Chondrocyte (in vitro differentiated cells): ENCODE measurements around the gene ZNF157. TPM values are rescaled to one million over a fixed set of nuclear protein-coding genes. Genes with fewer than 3 reads are reported as not detected.

Experiments
- DNase-seq: peaks from one replicate; pipeline ENCODE4 v3.0.0; 2021; ENCODE audit warnings: mixed read lengths, low spot score
- H3K27ac Mint-ChIP-seq: one replicate; pipeline ENCODE4 v1.8.0; 2021; ENCODE audit warnings: mild to moderate bottlenecking, moderate library complexity, mixed read lengths; ENCODE audit not compliant: unreplicated experiment
- H3K27me3 Mint-ChIP-seq: 2 replicates; pipeline ENCODE4 v1.8.0; 2021; ENCODE audit warnings: low read depth, mixed read lengths
- H3K36me3 Mint-ChIP-seq: 2 replicates; pipeline ENCODE4 v1.8.0; 2021; ENCODE audit warnings: low read depth, mixed read lengths
- H3K4me1 Mint-ChIP-seq: 2 replicates; pipeline ENCODE4 v1.8.0; 2021; ENCODE audit warnings: low read depth, mild to moderate bottlenecking, mixed read lengths
- H3K4me3 Mint-ChIP-seq: one replicate; pipeline ENCODE4 v1.8.0; 2021; ENCODE audit warnings: mild to moderate bottlenecking, moderate library complexity, mixed read lengths; ENCODE audit not compliant: unreplicated experiment
- H3K9me3 Mint-ChIP-seq: 2 replicates; pipeline ENCODE4 v1.8.0; 2021; ENCODE audit warnings: low read depth, mixed read lengths
- CTCF ChIP-seq: fragments of 200-600 bp; sonication (generic); IDR thresholded peaks from 2 replicates; pipeline ENCODE4 v1.5.0; 2021; ENCODE audit warnings: antibody characterized with exemption, mild to moderate bottlenecking, moderate library complexity
- total RNA-seq: library from RNA; stranded (reverse); gene quantifications from 3 replicates; pipeline ENCODE4 v1.2.1, GENCODE V29; 2021

Gene ZNF157
- total RNA-seq, 1 donor from 2014 or later = 0.15 TPM

- Mint-ChIP-seq H3K4me1 (no peaks in the 10 kb centered on the region), H3K4me3 (no peak overlapping the region), H3K9me3 (peaks cover 33% of the 10 kb centered on the region), H3K27ac (no peak overlapping the region), H3K36me3 (peaks cover 21% of the 10 kb centered on the region), H3K27me3 (no peaks in the 10 kb centered on the region)
- TF ChIP-seq CTCF = no peak
- DNase-seq = no peak
These were observed 88.2 kb downstream of the ZNF157 start for GRCh38 chrX:47458528-47458927.

GRCh38 chrX:47460561-47460960, 90.2 kb downstream of the ZNF157 start:
- TF ChIP-seq CTCF = no peak
- Mint-ChIP-seq H3K36me3 (peaks cover 19% of the 10 kb centered on the region), H3K27ac (no peak overlapping the region), H3K27me3 (no peaks in the 10 kb centered on the region), H3K4me1 (no peaks in the 10 kb centered on the region), H3K9me3 (peaks cover 36% of the 10 kb centered on the region), H3K4me3 (no peak overlapping the region)
- no peak for DNase-seq

Other genes starting within 250 kb of the ZNF157 start
- 60.7 to 65.4 TPM (median 60.8 TPM) in 3 replicates for gene NDUFB11, start 225.9 kb upstream of the ZNF157 start, total RNA-seq
- 29.0 to 36.3 TPM (median 29.6 TPM) in 3 replicates for gene RBM10, start 225.4 kb upstream of the ZNF157 start, total RNA-seq
- gene UBA1, start 176.7 kb upstream of the ZNF157 start, total RNA-seq = 299 to 312 TPM (median 311 TPM) in 3 replicates
- gene CDK16, start 151.9 kb upstream of the ZNF157 start, total RNA-seq = 172 to 183 TPM (median 179 TPM) in 3 replicates
- 151 to 189 TPM (median 157 TPM) in 3 replicates for gene USP11, start 137.6 kb upstream of the ZNF157 start, total RNA-seq
- 4.9 to 6.8 TPM (median 6.8 TPM) in 3 replicates for gene ZNF41, start 112.6 kb downstream of the ZNF157 start, total RNA-seq
- 53.6 to 67.8 TPM (median 61.9 TPM) in 3 replicates for gene ARAF, start 190.6 kb downstream of the ZNF157 start, total RNA-seq
- 599 to 671 TPM (median 633 TPM) in 3 replicates for gene TIMP1, start 211.9 kb downstream of the ZNF157 start, total RNA-seq
- gene SYN1, start 249.3 kb downstream of the ZNF157 start, total RNA-seq = 2.6 to 5.9 TPM (median 3.7 TPM) in 3 replicates